Heart right ventricle (tissue), 16 donors: Measurements from ENCODE around the gene SPATA31D3. TPM values are rescaled to one million over a fixed set of nuclear protein-coding genes. Genes with fewer than 3 reads are reported as not detected.
"Not testable (repeated sequence)": the region's sequence is repeated elsewhere in the genome, so short reads cannot be mapped to it uniquely, and the experiment has no call there.

ENCODE experiments used
- ATAC-seq, 8 donors: fragments of 200-7000 bp; cut with Tn5 transposase; one replicate each; pipeline ENCODE4 v1.9.1; 2020; ENCODE audit warnings: mild to moderate bottlenecking in 8 of 8, moderate library complexity in 8 of 8, moderate number of reproducible peaks in 1 of 8
- DNase-seq, 2 donors: peaks; one replicate each; pipeline ENCODE4 v3.0.0-alpha.2; 2020
- H3K27ac ChIP-seq, 10 donors: fragments of 200-600 bp; sonication (generic) in 2 of 10; one replicate each; pipeline versions ENCODE4 v1.5.0 to v1.8.0; 2020 to 2022; ENCODE audit warnings: mild to moderate bottlenecking in 3 of 10
- H3K27me3 ChIP-seq, 7 donors: fragments of 200-600 bp; one replicate each; pipeline ENCODE4 v1.8.0; 2021 to 2022; ENCODE audit warnings: mild to moderate bottlenecking in 2 of 7
- H3K36me3 ChIP-seq, 9 donors: fragments of 200-600 bp; sonication (generic) in 1 of 9; one replicate each; pipeline versions ENCODE4 v1.5.0 to v1.8.0; 2020 to 2022; ENCODE audit warnings: mild to moderate bottlenecking in 2 of 9
- H3K4me1 ChIP-seq, 9 donors: fragments of 200-600 bp; sonication (generic) in 1 of 9; one replicate each; pipeline versions ENCODE4 v1.5.0 to v1.8.0; 2020 to 2022; ENCODE audit warnings: mild to moderate bottlenecking in 4 of 9
- H3K4me3 ChIP-seq, 10 donors: fragments of 200-600 bp; sonication (generic) in 2 of 10; one replicate each; pipeline versions ENCODE4 v1.5.0 to v1.8.0; 2020 to 2022; ENCODE audit warnings: mild to moderate bottlenecking in 7 of 10, moderate library complexity in 2 of 10
- H3K9me3 ChIP-seq, 11 donors: fragments of 200-600 bp in 10 of 11; sonication (generic) in 2 of 11; one replicate each; pipeline versions ENCODE4 v1.5.0 to v1.8.0; 2013 to 2022; ENCODE audit warnings: mild to moderate bottlenecking in 2 of 11, control low read depth in 1 of 11, moderate library complexity in 1 of 11
- CTCF ChIP-seq, 9 donors: fragments of 200-600 bp; sonication (generic) in 2 of 9; IDR thresholded peaks; one replicate each; pipeline versions ENCODE4 v1.5.0 to v1.8.0; 2021 to 2022; ENCODE audit warnings: antibody characterized with exemption in 9 of 9, mild to moderate bottlenecking in 5 of 9, moderate library complexity in 1 of 9
- WGBS, 2 donors: extraction: QIAGEN DNeasy Blood & Tissue Kit; methylation state at CpG; one replicate each; pipeline ENCODE4 v1.1.7; 2013; ENCODE audit warnings: inconsistent platforms in 1 of 2; 5-methylcytosine and 5-hydroxymethylcytosine counted together
- intact Hi-C, 10 donors: fragments of 100-400 bp; cut with DNase I; formaldehyde crosslinking; loops; one replicate each; pipeline versions ENCODE4 v1.11.1 to v1.14.2; 2022
- polyA plus RNA-seq, 2 donors: library from polyadenylated mRNA; stranded (reverse); fragments of 200-250 nt; gene quantifications; one replicate each; pipeline ENCODE4 v1.2.3, GENCODE V29; 2013
- total RNA-seq, 10 donors: library from RNA; stranded (reverse); fragmentation: NEBNext Ultra II Directional in 3 of 10; extraction: Animal tissue kit (Norgen Biotek cat#: 25700) in 3 of 10; gene quantifications; one replicate each; pipeline versions ENCODE4 v1.2.1 to v1.2.4, GENCODE V29; 2021 to 2023
- donor health status: Arrhythmogenic right ventricular cardiomyopathy.
- donor health status: ischemic (EF 13 %, LVEDD 7.1; RV severe dilation, severe dysfunction).
- donor health status: healthy with polysubstance abuse.
- donor health status: DM: no; HTN: yes; CAD: no.
- donor health status: DM: no; HTN: no; CAD: no.
- donor health status: ischemic (EF 25% LVEDD 6.9; RV normal size, moderate dysfunction).
- donor health status: ischemic (EF 25% LVEDD 5.7; RV mildly dilated, moderate dysfunction).
- donor health status: healthy.
- donor health status: DM: yes; HTN: yes; CAD: no.
- donor health status: Ischemic cardiomyopathy.
- donor health status: ischemic (EF 35%, LVEDD 5.7; RV mildly dilated, moderate dysfunction).
- donor health status: nonischemic (EF 11% LVEDD 7.7; RV severe dilation, severe dysfunction).
- donor health status: DM: yes; HTN: yes; CAD: no.
- donor health status: PGD.
- donor health status: ischemic (EF 29% LVEDD 5.4; RV normal size, mild dysfunction).
- donor health status: nonischemic (EF 23%, LVEDD 6.1; RV moderate dilation, normal function).

The SPATA31D3 gene
- total and polyA plus RNA-seq, 12 donors, result not detected

GRCh38 chr9:81981883-81982282 lies 38.6 kb downstream of the SPATA31D3 start:
- no peaks in the 10 kb centered on the region for H3K4me1 ChIP-seq
- no peaks in the 10 kb centered on the region for H3K27me3 ChIP-seq
- H3K27ac ChIP-seq, result no peak overlapping the region
- H3K9me3 ChIP-seq, result peaks cover 0 to 7% (median 0%) of the 10 kb centered on the region in 11 donors
- ATAC-seq (no peak), DNase-seq (no peak)
- 95 to 97% methylated on average over 4 of the region's 4 CpGs for WGBS, 2 donors
- intact Hi-C loops, result no loop called here
- TF ChIP-seq CTCF (IDR thresholded peaks at IDR 0.05), result no peak
- no peak overlapping the region for H3K4me3 ChIP-seq
- H3K36me3 ChIP-seq, result no peaks in the 10 kb centered on the region

GRCh38 chr9:81984928-81985327 lies 41.6 kb downstream of the SPATA31D3 start:
- DNase-seq (no peak), ATAC-seq (no peak)
- H3K36me3 ChIP-seq, result no peaks in the 10 kb centered on the region
- H3K4me3 ChIP-seq, result no peak overlapping the region
- H3K27me3 ChIP-seq, result no peaks in the 10 kb centered on the region
- no peaks in the 10 kb centered on the region for H3K9me3 ChIP-seq
- 79 to 86% methylated on average over 6 of the region's 6 CpGs for WGBS, 2 donors
- no peak overlapping the region for H3K27ac ChIP-seq
- intact Hi-C loops, result no loop called here
- no peak for TF ChIP-seq CTCF (IDR thresholded peaks at IDR 0.05)
- no peaks in the 10 kb centered on the region for H3K4me1 ChIP-seq

- no peaks in the 10 kb centered on the region for H3K9me3 ChIP-seq
- TF ChIP-seq CTCF (IDR thresholded peaks at IDR 0.05), result no peak
- ATAC-seq (no peak), DNase-seq (no peak)
- no peaks in the 10 kb centered on the region for H3K27me3 ChIP-seq
- H3K4me3 ChIP-seq, result no peak overlapping the region
- H3K4me1 ChIP-seq, result no peaks in the 10 kb centered on the region
- H3K36me3 ChIP-seq, result no peaks in the 10 kb centered on the region
- intact Hi-C loops, result no loop called here
- H3K27ac ChIP-seq, result no peak overlapping the region
- 65 to 70% methylated on average over 1 of the region's 1 CpG for WGBS, 2 donors
Observed at GRCh38 chr9:81986051-81986450, 42.8 kb downstream of the SPATA31D3 start.

- H3K4me3 ChIP-seq, H3K36me3 ChIP-seq, intact Hi-C loops, H3K27me3 ChIP-seq, H3K9me3 ChIP-seq, H3K4me1 ChIP-seq, DNase-seq, H3K27ac ChIP-seq, ATAC-seq: not testable (repeated sequence)
- WGBS, 2 donors, result 97 to 98% methylated on average over 1 of the region's 1 CpG
Observed at GRCh38 chr9:81988472-81988871, 45.2 kb downstream of the SPATA31D3 start, which contains the start of gene SPATA31D1. TSS of gene SPATA31D1 (plus strand) at chr9:81988772. CDS start at chr9:81988819, 47 bp downstream.

GRCh38 chr9:81989700-81990099 lies 46.4 kb downstream of the SPATA31D3 start:
- DNase-seq, result no peak
- Histone ChIP-seq H3K4me3 (no peak overlapping the region), H3K9me3 (no peaks in the 10 kb centered on the region), H3K27ac (no peak overlapping the region), H3K27me3 (no peaks in the 10 kb centered on the region), H3K36me3 (no peaks in the 10 kb centered on the region), H3K4me1 (no peaks in the 10 kb centered on the region)
- TF ChIP-seq CTCF (IDR thresholded peaks at IDR 0.05), result no peak
- intact Hi-C loops, result no loop called here
- ATAC-seq, result no peak
- 92 to 98% methylated on average over 1 of the region's 1 CpG for WGBS, 2 donors
